ENCODE measurements around the gene EPB41L4A. TPM values are rescaled to one million over a fixed set of nuclear protein-coding genes. Genes with fewer than 3 reads are reported as not detected.
"Not testable (repeated sequence)": the region's sequence is repeated elsewhere in the genome, so short reads cannot be mapped to it uniquely, and the experiment has no call there.

The EPB41L4A gene
- polyA plus RNA-seq, 4 donors: 0.67 to 11.5 (median 2.9) TPM

- no peak for DNase-seq
- Histone ChIP-seq H3K36me3 (ENCODE audit: control insufficient read depth in 3 of 3, insufficient read depth in 2 of 3, low read depth in 1 of 3, low read length in 3 of 3) (no peaks in the 10 kb centered on the region), H3K9me3 (ENCODE audit: control insufficient read depth in 2 of 2, insufficient read depth in 1 of 2, low read depth in 1 of 2, low read length in 1 of 2) (no peaks in the 10 kb centered on the region), H3K4me3 (ENCODE audit: low read depth in 1 of 3, low read length in 3 of 3) (no peak overlapping the region), H3K27ac (ENCODE audit: low read depth in 1 of 3, low read length in 2 of 3) (no peak overlapping the region), H3K27me3 (ENCODE audit: control insufficient read depth in 3 of 3, insufficient read depth in 3 of 3, low read length in 3 of 3) (peaks cover 0 to 9% (median 0%) of the 10 kb centered on the region in 3 donors), H3K4me1 (ENCODE audit: control insufficient read depth in 3 of 3, insufficient read depth in 2 of 3, low read depth in 1 of 3, low read length in 2 of 3) (no peaks in the 10 kb centered on the region)
- 63 to 81% (median 71%) methylated on average over 7 of the region's 7 CpGs for WGBS, 3 donors
- no peak for FAIRE-seq
Observed at GRCh38 chr5:112411903-112412302, 7.2 kb downstream of the EPB41L4A start.

GRCh38 chr5:112407666-112408065 lies 11.4 kb downstream of the EPB41L4A start:
- H3K4me1 ChIP-seq (ENCODE audit: control insufficient read depth in 3 of 3, insufficient read depth in 2 of 3, low read depth in 1 of 3, low read length in 2 of 3): no peaks in the 10 kb centered on the region
- FAIRE-seq: no peak
- H3K36me3 ChIP-seq (ENCODE audit: control insufficient read depth in 3 of 3, insufficient read depth in 2 of 3, low read depth in 1 of 3, low read length in 3 of 3): no peaks in the 10 kb centered on the region
- DNase-seq: no peak
- H3K4me3 ChIP-seq (ENCODE audit: low read depth in 1 of 3, low read length in 3 of 3): no peak overlapping the region
- peaks cover 0 to 5% (median 0%) of the 10 kb centered on the region in 3 donors for H3K27me3 ChIP-seq (ENCODE audit: control insufficient read depth in 3 of 3, insufficient read depth in 3 of 3, low read length in 3 of 3)
- no peak overlapping the region for H3K27ac ChIP-seq (ENCODE audit: low read depth in 1 of 3, low read length in 2 of 3)
- 27 to 56% (median 52%) methylated on average over 2 of the region's 2 CpGs for WGBS, 3 donors
- H3K9me3 ChIP-seq (ENCODE audit: control insufficient read depth in 2 of 2, insufficient read depth in 1 of 2, low read depth in 1 of 2, low read length in 1 of 2): no peaks in the 10 kb centered on the region

GRCh38 chr5:112407240-112407639 lies 11.8 kb downstream of the EPB41L4A start:
- Histone ChIP-seq H3K27ac (ENCODE audit: low read depth in 1 of 3, low read length in 2 of 3) (no peak overlapping the region), H3K4me1 (ENCODE audit: control insufficient read depth in 3 of 3, insufficient read depth in 2 of 3, low read depth in 1 of 3, low read length in 2 of 3) (no peaks in the 10 kb centered on the region)
- FAIRE-seq: no peak

GRCh38 chr5:112403069-112403468 lies 16.0 kb downstream of the EPB41L4A start:
- FAIRE-seq (no peak), DNase-seq (no peak)
- Histone ChIP-seq H3K4me3 (ENCODE audit: low read depth in 1 of 3, low read length in 3 of 3) (no peak overlapping the region), H3K27me3 (ENCODE audit: control insufficient read depth in 3 of 3, insufficient read depth in 3 of 3, low read length in 3 of 3) (no peaks in the 10 kb centered on the region), H3K36me3 (ENCODE audit: control insufficient read depth in 3 of 3, insufficient read depth in 2 of 3, low read depth in 1 of 3, low read length in 3 of 3) (no peaks in the 10 kb centered on the region), H3K9me3 (ENCODE audit: control insufficient read depth in 2 of 2, insufficient read depth in 1 of 2, low read depth in 1 of 2, low read length in 1 of 2) (no peaks in the 10 kb centered on the region), H3K4me1 (ENCODE audit: control insufficient read depth in 3 of 3, insufficient read depth in 2 of 3, low read depth in 1 of 3, low read length in 2 of 3) (no peaks in the 10 kb centered on the region), H3K27ac (ENCODE audit: low read depth in 1 of 3, low read length in 2 of 3) (no peak overlapping the region)
- 57 to 76% (median 60%) methylated on average over 1 of the region's 1 CpG for WGBS, 3 donors

More at GRCh38 chr5:112407240-112407639, 11.8 kb downstream of the EPB41L4A start:
- no peak for DNase-seq
- Histone ChIP-seq H3K9me3 (ENCODE audit: control insufficient read depth in 2 of 2, insufficient read depth in 1 of 2, low read depth in 1 of 2, low read length in 1 of 2) (no peaks in the 10 kb centered on the region), H3K4me3 (ENCODE audit: low read depth in 1 of 3, low read length in 3 of 3) (no peak overlapping the region), H3K36me3 (ENCODE audit: control insufficient read depth in 3 of 3, insufficient read depth in 2 of 3, low read depth in 1 of 3, low read length in 3 of 3) (no peaks in the 10 kb centered on the region), H3K27me3 (ENCODE audit: control insufficient read depth in 3 of 3, insufficient read depth in 3 of 3, low read length in 3 of 3) (peaks cover 0 to 5% (median 0%) of the 10 kb centered on the region in 3 donors)

GRCh38 chr5:112401924-112402323 lies 17.2 kb downstream of the EPB41L4A start:
- no peak for DNase-seq
- Histone ChIP-seq H3K9me3 (ENCODE audit: control insufficient read depth in 2 of 2, insufficient read depth in 1 of 2, low read depth in 1 of 2, low read length in 1 of 2) (no peaks in the 10 kb centered on the region), H3K4me3 (ENCODE audit: low read depth in 1 of 3, low read length in 3 of 3) (no peak overlapping the region), H3K27me3 (ENCODE audit: control insufficient read depth in 3 of 3, insufficient read depth in 3 of 3, low read length in 3 of 3) (no peaks in the 10 kb centered on the region), H3K27ac (ENCODE audit: low read depth in 1 of 3, low read length in 2 of 3) (no peak overlapping the region), H3K4me1 (ENCODE audit: control insufficient read depth in 3 of 3, insufficient read depth in 2 of 3, low read depth in 1 of 3, low read length in 2 of 3) (no peaks in the 10 kb centered on the region), H3K36me3 (ENCODE audit: control insufficient read depth in 3 of 3, insufficient read depth in 2 of 3, low read depth in 1 of 3, low read length in 3 of 3) (no peaks in the 10 kb centered on the region)
- no peak for FAIRE-seq
- 62 to 76% (median 67%) methylated on average over 5 of the region's 5 CpGs for WGBS, 3 donors

GRCh38 chr5:112397690-112398089 lies 21.4 kb downstream of the EPB41L4A start:
- no peaks in the 10 kb centered on the region for H3K4me1 ChIP-seq (ENCODE audit: control insufficient read depth in 3 of 3, insufficient read depth in 2 of 3, low read depth in 1 of 3, low read length in 2 of 3)
- no peak for DNase-seq
- FAIRE-seq: no peak
- H3K4me3 ChIP-seq (ENCODE audit: low read depth in 1 of 3, low read length in 3 of 3): no peak overlapping the region
- no peaks in the 10 kb centered on the region for H3K9me3 ChIP-seq (ENCODE audit: control insufficient read depth in 2 of 2, insufficient read depth in 1 of 2, low read depth in 1 of 2, low read length in 1 of 2)
- H3K27ac ChIP-seq (ENCODE audit: low read depth in 1 of 3, low read length in 2 of 3): no peak overlapping the region
- H3K36me3 ChIP-seq (ENCODE audit: control insufficient read depth in 3 of 3, insufficient read depth in 2 of 3, low read depth in 1 of 3, low read length in 3 of 3): no peaks in the 10 kb centered on the region
- WGBS, 3 donors: 48 to 71% (median 54%) methylated on average over 2 of the region's 2 CpGs
- H3K27me3 ChIP-seq (ENCODE audit: control insufficient read depth in 3 of 3, insufficient read depth in 3 of 3, low read length in 3 of 3): no peaks in the 10 kb centered on the region

- no peak overlapping the region for H3K27ac ChIP-seq (ENCODE audit: low read depth in 1 of 3, low read length in 2 of 3)
- no peaks in the 10 kb centered on the region for H3K4me1 ChIP-seq (ENCODE audit: control insufficient read depth in 3 of 3, insufficient read depth in 2 of 3, low read depth in 1 of 3, low read length in 2 of 3)
- no peaks in the 10 kb centered on the region for H3K27me3 ChIP-seq (ENCODE audit: control insufficient read depth in 3 of 3, insufficient read depth in 3 of 3, low read length in 3 of 3)
- H3K9me3 ChIP-seq (ENCODE audit: control insufficient read depth in 2 of 2, insufficient read depth in 1 of 2, low read depth in 1 of 2, low read length in 1 of 2): no peaks in the 10 kb centered on the region
- DNase-seq (no peak), FAIRE-seq (no peak)
- H3K36me3 ChIP-seq (ENCODE audit: control insufficient read depth in 3 of 3, insufficient read depth in 2 of 3, low read depth in 1 of 3, low read length in 3 of 3): no peaks in the 10 kb centered on the region
- H3K4me3 ChIP-seq (ENCODE audit: low read depth in 1 of 3, low read length in 3 of 3): no peak overlapping the region
- 79 to 85% (median 85%) methylated on average over 4 of the region's 4 CpGs for WGBS, 3 donors
Observed at GRCh38 chr5:112396430-112396829, 22.6 kb downstream of the EPB41L4A start.

- not testable (repeated sequence) for H3K36me3 ChIP-seq (ENCODE audit: control insufficient read depth in 3 of 3, insufficient read depth in 2 of 3, low read depth in 1 of 3, low read length in 3 of 3); H3K27me3 ChIP-seq (ENCODE audit: control insufficient read depth in 3 of 3, insufficient read depth in 3 of 3, low read length in 3 of 3); H3K4me3 ChIP-seq (ENCODE audit: low read depth in 1 of 3, low read length in 3 of 3); H3K4me1 ChIP-seq (ENCODE audit: control insufficient read depth in 3 of 3, insufficient read depth in 2 of 3, low read depth in 1 of 3, low read length in 2 of 3); FAIRE-seq; H3K9me3 ChIP-seq (ENCODE audit: control insufficient read depth in 2 of 2, insufficient read depth in 1 of 2, low read depth in 1 of 2, low read length in 1 of 2); DNase-seq; H3K27ac ChIP-seq (ENCODE audit: low read depth in 1 of 3, low read length in 2 of 3)
- 87 to 95% (median 94%) methylated on average over 4 of the region's 4 CpGs for WGBS, 3 donors
Observed at GRCh38 chr5:112395299-112395698, 23.8 kb downstream of the EPB41L4A start.

GRCh38 chr5:112390327-112390726 lies 28.8 kb downstream of the EPB41L4A start:
- DNase-seq (peak; percentile 8), FAIRE-seq (no peak)
- Histone ChIP-seq H3K4me3 (ENCODE audit: low read depth in 1 of 3, low read length in 3 of 3) (no peak overlapping the region), H3K4me1 (ENCODE audit: control insufficient read depth in 3 of 3, insufficient read depth in 2 of 3, low read depth in 1 of 3, low read length in 2 of 3) (no peaks in the 10 kb centered on the region), H3K36me3 (ENCODE audit: control insufficient read depth in 3 of 3, insufficient read depth in 2 of 3, low read depth in 1 of 3, low read length in 3 of 3) (no peaks in the 10 kb centered on the region), H3K27ac (ENCODE audit: low read depth in 1 of 3, low read length in 2 of 3) (no peak overlapping the region), H3K27me3 (ENCODE audit: control insufficient read depth in 3 of 3, insufficient read depth in 3 of 3, low read length in 3 of 3) (no peaks in the 10 kb centered on the region), H3K9me3 (ENCODE audit: control insufficient read depth in 2 of 2, insufficient read depth in 1 of 2, low read depth in 1 of 2, low read length in 1 of 2) (no peaks in the 10 kb centered on the region)
- 17 to 58% (median 31%) methylated on average over 8 of the region's 8 CpGs for WGBS, 3 donors
